ENCODE results near the gene CAPZB.
"Not testable (repeated sequence)": the region's sequence is repeated elsewhere in the genome, so short reads cannot be mapped to it uniquely, and the experiment has no call there.

Gene CAPZB

GRCh38 chr1:19304081-19304480 is 181.3 kb downstream of the CAPZB start:
- not testable (repeated sequence) for DNase-seq

- DNase-seq: no peak
Observed at GRCh38 chr1:19300211-19300610, 185.1 kb downstream of the CAPZB start.

- DNase-seq: no peak
Observed at GRCh38 chr1:19294638-19295037, 190.7 kb downstream of the CAPZB start.

- no peak for DNase-seq
Observed at GRCh38 chr1:19289244-19289643, 196.1 kb downstream of the CAPZB start.

Data from CD4-positive, alpha-beta T cell treated with Interferon gamma for 1 hour (primary cell).